Lung (tissue), 12 donors: ENCODE measurements around the gene MIGA2. TPM values are rescaled to one million over a fixed set of nuclear protein-coding genes. Genes with fewer than 3 reads are reported as not detected.

Experiments used
- ATAC-seq: fragments of 200-7000 bp; cut with Tn5 transposase; one replicate; pipeline ENCODE4 v1.9.1; 2020; ENCODE audit warnings: moderate number of reproducible peaks; ENCODE audit not compliant: insufficient read depth, low FRiP score
- DNase-seq, 3 donors: peaks; one replicate each; pipeline ENCODE4 v3.0.0-alpha.2; 2013 to 2017
- H3K27ac ChIP-seq, 2 donors: one replicate each; pipeline ENCODE4 v1.5.1; 2013; ENCODE audit warnings: mild to moderate bottlenecking in 2 of 2, moderate library complexity in 2 of 2, control low read depth in 1 of 2, inconsistent platforms in 1 of 2, low read depth in 1 of 2, low read length in 1 of 2
- H3K27me3 ChIP-seq, 3 donors: one replicate each; pipeline ENCODE4 v1.5.1; 2013; ENCODE audit warnings: low read length in 2 of 3; ENCODE audit not compliant: control insufficient read depth in 3 of 3, insufficient read depth in 3 of 3
- H3K36me3 ChIP-seq, 4 donors: one replicate each; pipeline ENCODE4 v1.5.1; 2013; ENCODE audit warnings: low read length in 4 of 4, mild to moderate bottlenecking in 1 of 4, moderate library complexity in 1 of 4; ENCODE audit not compliant: control insufficient read depth in 4 of 4, insufficient read depth in 4 of 4
- H3K4me1 ChIP-seq, 5 donors: one replicate each; pipeline ENCODE4 v1.5.1; 2013; ENCODE audit warnings: low read length in 5 of 5, mild to moderate bottlenecking in 2 of 5, moderate library complexity in 1 of 5; ENCODE audit not compliant: control insufficient read depth in 5 of 5, insufficient read depth in 5 of 5
- H3K4me3 ChIP-seq: one replicate; pipeline ENCODE4 v1.5.1; 2013; ENCODE audit warnings: mild to moderate bottlenecking, control low read depth, moderate library complexity
- H3K9ac ChIP-seq, 2 donors: one replicate each; pipeline ENCODE4 v1.5.1; 2013; ENCODE audit warnings: low read length in 2 of 2, control low read depth in 1 of 2; ENCODE audit not compliant: insufficient read depth in 1 of 2
- H3K9me3 ChIP-seq, 4 donors: one replicate each; pipeline ENCODE4 v1.5.1; 2013; ENCODE audit warnings: low read length in 3 of 4, mild to moderate bottlenecking in 1 of 4, moderate library complexity in 1 of 4; ENCODE audit not compliant: control insufficient read depth in 4 of 4, insufficient read depth in 3 of 4
- CTCF ChIP-seq: IDR thresholded peaks from 2 replicates; pipeline ENCODE4 v1.5.1; 2012; ENCODE audit warnings: mild to moderate bottlenecking; ENCODE audit errors: control extremely low read depth, extremely low read depth
- WGBS, 2 donors: extraction: QIAGEN DNeasy Blood & Tissue Kit; methylation state at CpG; one replicate each; pipeline ENCODE4 v1.1.7; 2013; 5-methylcytosine and 5-hydroxymethylcytosine counted together
- polyA plus RNA-seq, 2 donors: library from polyadenylated mRNA; stranded (reverse); fragments of 200-250 nt; gene quantifications; one replicate each; pipeline ENCODE4 v1.2.1, GENCODE V29; 2013
- total RNA-seq, 2 donors: library from RNA; depleted of rRNA in 1 of 2; stranded (reverse); fragments of >200 nt in 1 of 2; gene quantifications; one replicate each; pipeline ENCODE4 v1.2.1, GENCODE V29; 2014 to 2021
- donor health status: control.
- donor health status: control.
- donor health status: Bipolar disorder and iron deficiency.
- donor health status: healthy.
- donor health status: DM: yes; HTN: yes; CAD: no.

The MIGA2 gene
- total and polyA plus RNA-seq, 4 donors = 18.6 to 31.6 (median 21.0) TPM

- H3K27me3 ChIP-seq = no peaks in the 10 kb centered on the region
These were observed 64.2 kb downstream of the MIGA2 start for GRCh38 chr9:129100383-129101169.

GRCh38 chr9:129101279-129101678, 64.9 kb downstream of the MIGA2 start:
- Histone ChIP-seq H3K36me3 (peaks cover 0 to 17% (median 0%) of the 10 kb centered on the region in 4 donors), H3K4me1 (no peaks in the 10 kb centered on the region), H3K4me3 (no peak overlapping the region), H3K27me3 (no peaks in the 10 kb centered on the region), H3K27ac (no peak overlapping the region), H3K9ac (no peak overlapping the region), H3K9me3 (no peaks in the 10 kb centered on the region)
- ATAC-seq (no peak), DNase-seq (no peak)
- no peak for TF ChIP-seq CTCF
- 93 to 95% methylated on average over 7 of the region's 7 CpGs for WGBS, 2 donors

More at GRCh38 chr9:129100383-129101169, 64.2 kb downstream of the MIGA2 start:
- no peak overlapping the region for H3K27ac ChIP-seq
- no peak for TF ChIP-seq CTCF
- H3K9me3 ChIP-seq = no peaks in the 10 kb centered on the region
- H3K4me1 ChIP-seq = no peaks in the 10 kb centered on the region
- H3K9ac ChIP-seq = no peak overlapping the region
- H3K4me3 ChIP-seq = no peak overlapping the region
- WGBS, 2 donors = 76 to 80% methylated on average over 28 of the region's 28 CpGs
- peaks cover 0 to 18% (median 0%) of the 10 kb centered on the region in 4 donors for H3K36me3 ChIP-seq
- DNase-seq = no peak
- ATAC-seq = no peak

- Histone ChIP-seq H3K27me3 (no peaks in the 10 kb centered on the region), H3K4me1 (no peaks in the 10 kb centered on the region), H3K36me3 (peaks cover 0 to 16% (median 0%) of the 10 kb centered on the region in 4 donors), H3K27ac (no peak overlapping the region), H3K9ac (no peak overlapping the region), H3K4me3 (no peak overlapping the region), H3K9me3 (no peaks in the 10 kb centered on the region)
- no peak for TF ChIP-seq CTCF
- no peak for DNase-seq
- ATAC-seq = no peak
- WGBS, 2 donors = 92 to 95% methylated on average over 12 to 13 of the region's 13 CpGs
These were observed 65.7 kb downstream of the MIGA2 start for GRCh38 chr9:129102095-129102525.
